ENCODE measurements around the gene TMEM200A. TPM values are rescaled to one million over a fixed set of nuclear protein-coding genes. Genes with fewer than 3 reads are reported as not detected.

The TMEM200A gene
- total RNA-seq, 1 experiment from 2014 or later, result 2.0 TPM

DNA sequence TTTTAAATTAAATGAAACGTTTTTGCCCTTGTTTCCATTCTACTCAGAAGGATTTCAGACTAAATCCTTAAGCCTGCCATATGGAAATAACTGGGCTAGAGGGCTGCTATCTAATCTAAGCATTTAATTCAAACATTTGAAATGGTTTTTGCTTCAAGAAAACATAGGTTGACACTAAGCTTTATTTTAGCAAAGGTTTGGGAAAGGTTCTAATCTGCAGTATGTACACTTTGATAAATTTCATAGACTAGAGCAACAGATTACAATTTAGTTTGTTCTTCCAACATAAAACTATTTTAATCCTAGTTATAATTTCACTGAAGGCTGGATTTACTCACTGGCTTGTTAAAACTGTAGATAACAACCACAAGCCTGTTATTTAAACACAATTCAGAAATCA is 72.1 kb downstream of the TMEM200A start:
- Histone ChIP-seq H3K36me3 (ENCODE audit: insufficient read depth, low read length, poor library complexity, severe bottlenecking) (no peaks in the 10 kb centered on the region), H3K27ac (ENCODE audit: low read depth, low read length, poor library complexity, severe bottlenecking) (no peak overlapping the region), H3K4me3 (ENCODE audit: low read depth, low read length, poor library complexity, severe bottlenecking) (no peak overlapping the region), H3K9me3 (ENCODE audit: low read depth, low read length, poor library complexity, severe bottlenecking) (no peaks in the 10 kb centered on the region), H3K27me3 (replicated peaks; ENCODE audit: insufficient read depth, low read depth, low read length, poor library complexity) (no peaks in the 10 kb centered on the region), H3K4me1 (ENCODE audit: insufficient read depth, low read length, poor library complexity, severe bottlenecking) (peaks cover 4% of the 10 kb centered on the region)
- intact Hi-C loops (cut with micrococcal nuclease; ENCODE audit: unreplicated experiment), result no loop called here
- BruUV-seq (replicated peaks), result no TSS peak
- no peak for DNase-seq (ENCODE audit: low spot score)
- ChIA-PET POLR2A (ENCODE audit: low non-redundant PET) (no interaction called here), CTCF (no interaction called here)
- TF ChIP-seq, protein P1, sequence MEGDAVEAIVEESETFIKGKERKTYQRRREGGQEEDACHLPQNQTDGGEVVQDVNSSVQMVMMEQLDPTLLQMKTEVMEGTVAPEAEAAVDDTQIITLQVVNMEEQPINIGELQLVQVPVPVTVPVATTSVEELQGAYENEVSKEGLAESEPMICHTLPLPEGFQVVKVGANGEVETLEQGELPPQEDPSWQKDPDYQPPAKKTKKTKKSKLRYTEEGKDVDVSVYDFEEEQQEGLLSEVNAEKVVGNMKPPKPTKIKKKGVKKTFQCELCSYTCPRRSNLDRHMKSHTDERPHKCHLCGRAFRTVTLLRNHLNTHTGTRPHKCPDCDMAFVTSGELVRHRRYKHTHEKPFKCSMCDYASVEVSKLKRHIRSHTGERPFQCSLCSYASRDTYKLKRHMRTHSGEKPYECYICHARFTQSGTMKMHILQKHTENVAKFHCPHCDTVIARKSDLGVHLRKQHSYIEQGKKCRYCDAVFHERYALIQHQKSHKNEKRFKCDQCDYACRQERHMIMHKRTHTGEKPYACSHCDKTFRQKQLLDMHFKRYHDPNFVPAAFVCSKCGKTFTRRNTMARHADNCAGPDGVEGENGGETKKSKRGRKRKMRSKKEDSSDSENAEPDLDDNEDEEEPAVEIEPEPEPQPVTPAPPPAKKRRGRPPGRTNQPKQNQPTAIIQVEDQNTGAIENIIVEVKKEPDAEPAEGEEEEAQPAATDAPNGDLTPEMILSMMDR (conservative IDR thresholded peaks at IDR 0.05; ENCODE audit: low read depth, low read length), result no peak
- no peak for TF ChIP-seq EZH2 (IDR thresholded peaks at IDR 0.05; ENCODE audit: borderline replicate concordance, low read depth, low read length, poor library complexity, severe bottlenecking)

DNA sequence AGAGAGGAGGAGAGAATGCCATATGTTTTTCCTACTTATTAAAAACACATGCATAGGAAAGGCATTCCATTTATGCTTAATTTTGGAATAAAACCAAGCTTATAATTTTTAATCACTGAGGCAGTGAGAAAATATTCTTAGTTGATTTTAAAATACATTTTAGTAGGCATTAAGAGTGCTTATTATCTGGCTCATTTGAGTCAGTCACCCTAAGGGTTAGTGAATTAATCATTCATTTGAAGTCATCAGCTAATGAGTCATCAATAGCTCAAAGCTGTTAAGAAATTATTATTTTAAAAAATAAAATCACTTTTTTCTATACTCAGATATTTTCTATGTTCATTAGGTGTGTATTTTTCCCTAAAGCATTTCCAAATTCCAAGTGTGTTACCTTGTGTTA is 81.6 kb downstream of the TMEM200A start:
- ChIA-PET CTCF (no interaction called here), POLR2A (ENCODE audit: low non-redundant PET) (interaction anchor here (0.6 kb wide), 1 partner anchor 92 kb away, joined by 5 read pairs; no protein-coding TSS in a partner anchor)
- no peak overlapping the region for H3K27ac ChIP-seq (ENCODE audit: low read depth, low read length, poor library complexity, severe bottlenecking)
- intact Hi-C loops (cut with micrococcal nuclease; ENCODE audit: unreplicated experiment), result no loop called here
- no peaks in the 10 kb centered on the region for H3K9me3 ChIP-seq (ENCODE audit: low read depth, low read length, poor library complexity, severe bottlenecking)
- no peaks in the 10 kb centered on the region for H3K4me1 ChIP-seq (ENCODE audit: insufficient read depth, low read length, poor library complexity, severe bottlenecking)
- no peak for DNase-seq (ENCODE audit: low spot score)
- TF ChIP-seq, protein P1 (conservative IDR thresholded peaks at IDR 0.05; ENCODE audit: low read depth, low read length), result no peak
- TF ChIP-seq EZH2 (IDR thresholded peaks at IDR 0.05; ENCODE audit: borderline replicate concordance, low read depth, low read length, poor library complexity, severe bottlenecking), result no peak
- no peaks in the 10 kb centered on the region for H3K27me3 ChIP-seq (replicated peaks; ENCODE audit: insufficient read depth, low read depth, low read length, poor library complexity)
- no peak overlapping the region for H3K4me3 ChIP-seq (ENCODE audit: low read depth, low read length, poor library complexity, severe bottlenecking)
- no TSS peak for BruUV-seq (replicated peaks)
- no peaks in the 10 kb centered on the region for H3K36me3 ChIP-seq (ENCODE audit: insufficient read depth, low read length, poor library complexity, severe bottlenecking)

DNA sequence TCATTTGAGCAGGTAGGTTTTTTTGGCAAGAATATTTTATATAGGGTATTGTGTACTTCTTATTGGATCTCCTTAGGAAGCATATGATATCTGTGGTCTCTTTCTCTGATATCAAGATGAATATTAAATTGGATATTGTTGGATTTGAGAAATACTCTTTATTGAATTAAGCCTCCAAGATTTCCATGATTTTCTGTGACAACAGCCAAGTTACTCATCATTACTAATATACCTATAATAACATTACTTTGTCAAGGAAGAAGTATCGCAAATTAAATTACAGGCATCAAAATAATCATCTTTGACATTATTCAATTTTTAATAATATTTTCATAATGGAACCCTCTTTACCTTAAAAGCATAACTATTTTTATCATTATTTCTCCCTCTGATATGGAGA is 86.5 kb downstream of the TMEM200A start:
- Histone ChIP-seq H3K36me3 (ENCODE audit: insufficient read depth, low read length, poor library complexity, severe bottlenecking) (no peaks in the 10 kb centered on the region), H3K9me3 (ENCODE audit: low read depth, low read length, poor library complexity, severe bottlenecking) (no peaks in the 10 kb centered on the region), H3K27me3 (replicated peaks; ENCODE audit: insufficient read depth, low read depth, low read length, poor library complexity) (no peaks in the 10 kb centered on the region), H3K27ac (ENCODE audit: low read depth, low read length, poor library complexity, severe bottlenecking) (no peak overlapping the region), H3K4me3 (ENCODE audit: low read depth, low read length, poor library complexity, severe bottlenecking) (no peak overlapping the region), H3K4me1 (ENCODE audit: insufficient read depth, low read length, poor library complexity, severe bottlenecking) (no peaks in the 10 kb centered on the region)
- DNase-seq (ENCODE audit: low spot score), result no peak
- no peak for TF ChIP-seq EZH2 (IDR thresholded peaks at IDR 0.05; ENCODE audit: borderline replicate concordance, low read depth, low read length, poor library complexity, severe bottlenecking)
- TF ChIP-seq, protein P1 (conservative IDR thresholded peaks at IDR 0.05; ENCODE audit: low read depth, low read length), result no peak
- CTCF ChIA-PET, result no interaction called here
- BruUV-seq (replicated peaks), result no TSS peak
- POLR2A ChIA-PET (ENCODE audit: low non-redundant PET), result no interaction called here
- intact Hi-C loops (cut with micrococcal nuclease; ENCODE audit: unreplicated experiment), result no loop called here
